DND-41 (cell line): Measurements from ENCODE around the gene RORC.
"Not testable (repeated sequence)": the region's sequence is repeated elsewhere in the genome, so short reads cannot be mapped to it uniquely, and the experiment has no call there.

ENCODE experiments used
- ATAC-seq: fragments of 200-7000 bp; cut with Tn5 transposase; 3 replicates; pipeline ENCODE4 v1.9.1; 2021; ENCODE audit warnings: low read depth; ENCODE audit not compliant: insufficient read depth
- DNase-seq: peaks from one replicate; pipeline ENCODE4 v3.0.0-alpha.2; 2020
- H2AFZ ChIP-seq: 2 replicates; pipeline ENCODE4 v1.6.0; 2012; ENCODE audit warnings: low read depth, low read length
- H3K27ac ChIP-seq: 2 replicates; pipeline ENCODE4 v1.5.1; 2012; ENCODE audit warnings: low read length, inconsistent platforms
- H3K27me3 ChIP-seq: fragments of 200-600 bp; sonication (generic); 2 replicates; pipeline ENCODE4 v1.6.0; 2012; ENCODE audit warnings: low read length, mild to moderate bottlenecking, inconsistent platforms; ENCODE audit not compliant: insufficient read depth, poor library complexity
- H3K36me3 ChIP-seq: 2 replicates; pipeline ENCODE4 v1.5.1; 2012; ENCODE audit warnings: low read length, inconsistent platforms; ENCODE audit not compliant: insufficient read depth
- H3K4me1 ChIP-seq: 2 replicates; pipeline ENCODE4 v1.5.1; 2012; ENCODE audit warnings: mild to moderate bottlenecking, low read length; ENCODE audit not compliant: insufficient read depth
- H3K4me2 ChIP-seq: 2 replicates; pipeline ENCODE4 v1.6.0; 2012; ENCODE audit warnings: mild to moderate bottlenecking, moderate library complexity, low read length, inconsistent platforms; ENCODE audit not compliant: insufficient read depth
- H3K4me3 ChIP-seq, 2 experiments: fragments of 200-600 bp in 1 of 2; shearing (Covaris generic) in 1 of 2; 2 replicates each; pipeline ENCODE4 v1.5.1; 2012 to 2016; ENCODE audit warnings: inconsistent platforms in 2 of 2, low read length in 2 of 2, mild to moderate bottlenecking in 2 of 2, low read depth in 1 of 2, moderate library complexity in 1 of 2
- H3K79me2 ChIP-seq: 2 replicates; pipeline ENCODE4 v1.6.0; 2012; ENCODE audit warnings: low read length, inconsistent platforms; ENCODE audit not compliant: insufficient read depth
- H3K9ac ChIP-seq: 2 replicates; pipeline ENCODE4 v1.6.0; 2012; ENCODE audit warnings: low read depth, mild to moderate bottlenecking, inconsistent platforms, low read length, moderate library complexity
- H3K9me3 ChIP-seq: 2 replicates; pipeline ENCODE4 v1.5.1; 2012; ENCODE audit warnings: low read length, moderate library complexity, mild to moderate bottlenecking, inconsistent platforms; ENCODE audit not compliant: insufficient read depth, severe bottlenecking
- H4K20me1 ChIP-seq: 2 replicates; pipeline ENCODE4 v1.6.0; 2012; ENCODE audit warnings: low read length; ENCODE audit not compliant: insufficient read depth
- EZH2 ChIP-seq: IDR thresholded peaks from 3 replicates; pipeline ENCODE4 v1.6.1; 2012; ENCODE audit warnings: borderline replicate concordance, low read depth, mild to moderate bottlenecking, moderate library complexity, low read length, inconsistent platforms; ENCODE audit not compliant: severe bottlenecking
- TF ChIP-seq, protein P1 (sequence below): IDR thresholded peaks from 2 replicates; pipeline ENCODE4 v1.5.1; 2012; ENCODE audit warnings: borderline replicate concordance, low read length, moderate library complexity, mild to moderate bottlenecking; ENCODE audit not compliant: poor library complexity, severe bottlenecking; ENCODE audit errors: extremely low read depth

Gene RORC

DNA sequence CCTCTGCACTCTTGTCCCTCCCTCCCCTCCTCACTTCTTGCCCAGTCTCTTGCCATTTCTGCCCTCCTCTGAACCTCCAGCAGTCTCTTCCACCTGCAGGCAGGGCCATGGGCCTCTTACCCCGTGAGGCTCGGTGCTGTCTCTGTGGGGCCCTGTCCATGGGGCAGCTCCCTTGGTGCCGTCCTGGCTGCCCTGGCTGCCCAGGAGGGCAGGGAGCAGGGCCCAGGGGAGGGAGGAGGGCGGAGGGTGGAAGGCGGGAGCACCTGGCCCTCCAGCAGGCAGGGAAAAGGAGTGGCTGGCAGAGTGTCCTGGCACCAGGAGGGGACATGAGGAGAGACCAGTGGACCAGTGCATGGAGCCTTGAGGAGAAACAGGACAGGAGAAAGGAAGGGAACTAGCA, at the start of gene RORC:
TSS of gene RORC (minus strand) at position 198 of the 400 bp plus-strand sequence. CDS start at position 160, 38 bp downstream.
- Histone ChIP-seq H3K27me3 (no peaks in the 10 kb centered on the region), H3K9me3 (no peaks in the 10 kb centered on the region), H3K4me2 (no peak within 1 kb of the TSS), H4K20me1 (no peaks in the 10 kb centered on the region), H2AFZ (no peak within 1 kb of the TSS), H3K79me2 (no peaks in the 10 kb centered on the region), H3K4me1 (peaks cover 70% of the 10 kb centered on the region), H3K36me3 (no peaks in the 10 kb centered on the region), H3K27ac (peak within 1 kb of the TSS; percentile 54), H3K9ac (no peak within 1 kb of the TSS), H3K4me3 (no peak within 1 kb of the TSS)
- DNase-seq (no peak), ATAC-seq (no peak)
- TF ChIP-seq, protein P1, sequence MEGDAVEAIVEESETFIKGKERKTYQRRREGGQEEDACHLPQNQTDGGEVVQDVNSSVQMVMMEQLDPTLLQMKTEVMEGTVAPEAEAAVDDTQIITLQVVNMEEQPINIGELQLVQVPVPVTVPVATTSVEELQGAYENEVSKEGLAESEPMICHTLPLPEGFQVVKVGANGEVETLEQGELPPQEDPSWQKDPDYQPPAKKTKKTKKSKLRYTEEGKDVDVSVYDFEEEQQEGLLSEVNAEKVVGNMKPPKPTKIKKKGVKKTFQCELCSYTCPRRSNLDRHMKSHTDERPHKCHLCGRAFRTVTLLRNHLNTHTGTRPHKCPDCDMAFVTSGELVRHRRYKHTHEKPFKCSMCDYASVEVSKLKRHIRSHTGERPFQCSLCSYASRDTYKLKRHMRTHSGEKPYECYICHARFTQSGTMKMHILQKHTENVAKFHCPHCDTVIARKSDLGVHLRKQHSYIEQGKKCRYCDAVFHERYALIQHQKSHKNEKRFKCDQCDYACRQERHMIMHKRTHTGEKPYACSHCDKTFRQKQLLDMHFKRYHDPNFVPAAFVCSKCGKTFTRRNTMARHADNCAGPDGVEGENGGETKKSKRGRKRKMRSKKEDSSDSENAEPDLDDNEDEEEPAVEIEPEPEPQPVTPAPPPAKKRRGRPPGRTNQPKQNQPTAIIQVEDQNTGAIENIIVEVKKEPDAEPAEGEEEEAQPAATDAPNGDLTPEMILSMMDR, result no peak
- TF ChIP-seq EZH2, result no peak

DNA sequence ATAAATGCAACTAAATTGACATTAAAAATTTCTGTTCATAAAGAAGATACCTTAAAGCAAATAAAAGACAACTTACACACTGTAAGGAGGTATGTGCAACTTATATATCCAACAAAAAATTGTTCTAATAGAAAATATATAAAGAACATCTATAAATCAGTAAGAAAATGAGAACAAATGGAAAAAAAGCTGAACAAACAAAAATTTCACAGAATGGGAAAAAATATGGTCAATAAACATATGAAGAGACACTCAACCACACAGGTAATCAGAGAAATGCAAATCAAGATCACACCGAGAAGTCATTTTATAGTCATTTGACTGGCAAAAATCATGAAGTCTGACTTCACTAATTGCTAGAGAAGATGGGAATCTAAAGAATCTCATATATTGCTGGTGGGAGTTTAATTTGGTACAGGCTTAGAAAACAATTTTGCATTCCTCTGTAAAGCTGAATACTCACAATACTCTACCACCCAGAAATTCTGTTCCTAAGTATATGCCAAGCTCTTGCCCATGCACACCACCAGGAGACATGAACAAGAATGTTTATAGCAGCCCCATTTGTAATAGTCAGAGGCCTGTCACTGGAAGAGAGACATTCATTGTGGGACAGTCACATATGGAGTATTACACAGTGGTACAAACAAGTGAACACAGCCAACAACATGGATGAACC, 44.0 kb upstream of the RORC start:
- Histone ChIP-seq H3K36me3 (no peaks in the 10 kb centered on the region), H3K27me3 (peaks cover 13% of the 10 kb centered on the region), H3K27ac (no peak overlapping the region), H3K4me1 (peaks cover 9% of the 10 kb centered on the region), H4K20me1 (no peaks in the 10 kb centered on the region), H3K79me2 (no peaks in the 10 kb centered on the region), H2AFZ (no peak overlapping the region), H3K4me3 (no peak overlapping the region), H3K4me2 (no peak overlapping the region), H3K9ac (no peak overlapping the region), H3K9me3 (no peaks in the 10 kb centered on the region)
- DNase-seq, result no peak
- no peak for ATAC-seq
- no peak for TF ChIP-seq EZH2
- TF ChIP-seq, protein P1, result no peak

DNA sequence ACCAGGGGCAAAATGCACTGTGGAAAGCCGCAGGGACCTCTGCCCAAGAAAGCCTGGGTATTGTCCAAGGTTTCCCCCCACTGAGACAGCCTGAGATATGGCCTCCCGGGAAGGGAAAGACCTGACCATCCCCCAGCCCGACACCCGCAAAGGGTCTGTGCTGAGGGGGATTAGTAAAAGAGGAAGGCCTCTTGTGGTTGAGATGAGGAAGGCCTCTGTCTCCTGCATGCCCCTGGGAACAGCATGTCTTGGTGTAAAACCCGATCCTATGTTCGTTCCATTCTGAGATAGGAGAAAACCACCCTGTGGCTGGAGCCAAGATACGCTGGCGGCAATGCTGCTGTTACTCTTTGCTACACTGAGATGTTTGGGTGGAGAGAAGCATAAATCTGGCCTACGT, 41.2 kb upstream of the RORC start:
- H3K79me2 ChIP-seq, H2AFZ ChIP-seq, H3K9me3 ChIP-seq, H3K27ac ChIP-seq, H3K4me2 ChIP-seq, H3K36me3 ChIP-seq, DNase-seq, H3K9ac ChIP-seq, H4K20me1 ChIP-seq, H3K4me3 ChIP-seq, H3K27me3 ChIP-seq, ATAC-seq, H3K4me1 ChIP-seq: not testable (repeated sequence)

DNA sequence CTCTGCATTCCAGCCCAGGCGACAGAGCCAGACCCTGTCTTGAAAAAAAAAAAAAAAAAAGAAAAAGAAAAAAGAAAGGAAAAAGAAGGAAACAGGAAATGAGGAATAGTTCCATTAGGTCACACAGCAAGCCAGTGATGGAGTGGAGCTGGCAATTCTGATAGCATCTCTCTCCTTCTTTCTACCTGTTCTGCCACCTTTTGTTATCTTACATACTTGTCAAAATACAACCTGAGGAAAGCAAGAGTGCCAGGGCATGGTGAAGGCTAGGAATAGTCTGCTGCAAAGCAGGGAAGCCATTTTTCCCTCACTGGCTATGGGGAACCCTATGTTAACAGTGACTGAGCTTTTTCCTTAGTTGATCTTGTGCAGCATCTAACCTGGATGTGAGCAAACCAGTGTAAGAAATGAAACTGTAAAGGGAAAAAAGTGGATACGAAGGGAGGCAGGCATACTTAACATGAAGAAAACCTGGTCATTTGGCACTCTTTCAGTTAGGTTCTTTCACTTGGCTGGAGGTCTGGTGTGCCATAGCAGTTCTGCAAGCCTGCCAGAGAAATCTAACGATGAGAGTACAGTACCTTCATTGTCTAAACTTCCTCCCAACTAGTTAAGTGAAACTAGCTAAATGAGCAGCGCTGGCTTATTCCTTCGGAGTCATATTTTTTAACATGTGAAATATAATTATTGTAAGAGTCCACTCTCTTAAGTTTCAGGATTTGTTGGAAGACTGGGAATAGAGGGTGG, 39.9 kb upstream of the RORC start:
- no peak overlapping the region for H3K27ac ChIP-seq
- H3K4me1 ChIP-seq, result peaks cover 9% of the 10 kb centered on the region
- no peak overlapping the region for H3K4me2 ChIP-seq
- TF ChIP-seq, protein P1, result no peak
- no peak for TF ChIP-seq EZH2
- H3K9ac ChIP-seq, result no peak overlapping the region
- no peaks in the 10 kb centered on the region for H3K9me3 ChIP-seq
- peaks cover 5% of the 10 kb centered on the region for H3K27me3 ChIP-seq
- no peak for ATAC-seq
- no peak overlapping the region for H2AFZ ChIP-seq
- no peaks in the 10 kb centered on the region for H4K20me1 ChIP-seq
- H3K4me3 ChIP-seq, result no peak overlapping the region
- no peak for DNase-seq
- H3K36me3 ChIP-seq, result no peaks in the 10 kb centered on the region
- H3K79me2 ChIP-seq, result no peaks in the 10 kb centered on the region
